Endothelial cell of umbilical vein (primary cell): ENCODE results near the gene LYSMD2. TPM values are rescaled to one million over a fixed set of nuclear protein-coding genes. Genes with fewer than 3 reads are reported as not detected.

Experiments used
- BruUV-seq: library from RNA; stranded (reverse); fragments of 400-500 nt; replicated peaks from 2 replicates; lab custom pipeline; 2021; lab: Mats Ljungman, UMichigan
- CTCF ChIA-PET: fragments of 300-600, 350-600 bp; sonication (Branson Sonifier 250); formaldehyde crosslinking; loops from one replicate; lab custom pipeline; 2021; ENCODE audit warnings: antibody characterized with exemption, inconsistent platforms; lab: Charles Lee
- POLR2A ChIA-PET: fragments of 300-600, 350-600 bp; sonication (Branson Sonifier 250); formaldehyde crosslinking; loops from one replicate; lab custom pipeline; 2021; ENCODE audit warnings: antibody characterized with exemption, inconsistent platforms; lab: Charles Lee
- DNase-seq: peaks from one replicate; pipeline ENCODE4 v3.0.0-alpha.2; 2011; ENCODE audit warnings: low read depth, low spot score
- FAIRE-seq: peaks from 2 replicates; lab custom pipeline; 2011; peaks lifted over from hg19 to GRCh38; lab: Jason Lieb, UNC
- H2AFZ ChIP-seq: 2 replicates; pipeline ENCODE4 v1.6.0; 2012; ENCODE audit warnings: low read depth, low read length, control low read depth, inconsistent platforms
- H3K27ac ChIP-seq: 2 replicates; pipeline ENCODE4 v1.5.1; 2011; ENCODE audit warnings: low read depth, mild to moderate bottlenecking, control low read depth, low read length, moderate library complexity; ENCODE audit not compliant: insufficient read depth
- H3K27me3 ChIP-seq, 2 experiments: 2 replicates each; pipeline versions ENCODE4 v1.6.0 to v1.6.1; 2011; ENCODE audit warnings: low read length in 2 of 2, mixed read lengths in 1 of 2; ENCODE audit not compliant: control insufficient read depth in 2 of 2, insufficient read depth in 2 of 2
- H3K36me3 ChIP-seq, 2 experiments: 2 replicates in 1 of 2; 3 replicates in 1 of 2; pipeline ENCODE4 v1.5.1; 2011; ENCODE audit warnings: low read length in 2 of 2, mild to moderate bottlenecking in 1 of 2, moderate library complexity in 1 of 2; ENCODE audit not compliant: control insufficient read depth in 2 of 2, insufficient read depth in 2 of 2; ENCODE audit errors: extremely low read depth in 1 of 2
- H3K4me1 ChIP-seq: 3 replicates; pipeline ENCODE4 v1.5.1; 2011; ENCODE audit warnings: mild to moderate bottlenecking, low read length; ENCODE audit not compliant: control insufficient read depth, insufficient read depth; ENCODE audit errors: extremely low read depth
- H3K4me2 ChIP-seq: 2 replicates; pipeline ENCODE4 v1.6.1; 2011; ENCODE audit warnings: low read length, control low read depth, mixed read lengths; ENCODE audit not compliant: insufficient read depth
- H3K4me3 ChIP-seq, 3 experiments: fragments of 200-600 bp in 1 of 3; sonication (generic), shearing (Covaris generic) in 1 of 3; replicated peaks in 1 of 3; 2 replicates each; pipeline ENCODE4 v1.5.1; 2011 to 2016; ENCODE audit warnings: control low read depth in 3 of 3, low read length in 3 of 3, mild to moderate bottlenecking in 2 of 3, inconsistent platforms in 1 of 3, low read depth in 1 of 3, moderate library complexity in 1 of 3; ENCODE audit not compliant: insufficient read depth in 1 of 3
- H3K79me2 ChIP-seq: 2 replicates; pipeline ENCODE4 v1.6.0; 2012; ENCODE audit warnings: low read length, inconsistent platforms; ENCODE audit not compliant: control insufficient read depth, insufficient read depth
- H3K9ac ChIP-seq: replicated peaks from 2 replicates; pipeline ENCODE3; 2011; ENCODE audit warnings: low read length, control low read depth; ENCODE audit not compliant: insufficient read depth; ENCODE audit errors: extremely low read depth
- H3K9me1 ChIP-seq: replicated peaks from 3 replicates; pipeline ENCODE4 v1.6.0; 2011; ENCODE audit warnings: mild to moderate bottlenecking, low read length; ENCODE audit not compliant: control insufficient read depth, insufficient read depth; ENCODE audit errors: extremely low read depth
- H3K9me3 ChIP-seq: replicated peaks from 2 replicates; pipeline ENCODE4 v1.5.1; 2012; ENCODE audit warnings: low read length, inconsistent platforms; ENCODE audit not compliant: control insufficient read depth, insufficient read depth
- H4K20me1 ChIP-seq: replicated peaks from 2 replicates; pipeline ENCODE3; 2011; ENCODE audit warnings: mild to moderate bottlenecking, low read length; ENCODE audit not compliant: control insufficient read depth, insufficient read depth; ENCODE audit errors: extremely low read depth
- CTCF ChIP-seq, 2 donors: IDR thresholded peaks; 1 replicate in 1 of 2; 2 replicates in 1 of 2; pipeline ENCODE4 v1.5.1; 2011; ENCODE audit warnings: low read length in 2 of 2, mild to moderate bottlenecking in 2 of 2, moderate library complexity in 2 of 2, control low read depth in 1 of 2, inconsistent platforms in 1 of 2, low read depth in 1 of 2; ENCODE audit not compliant: insufficient read depth in 1 of 2; ENCODE audit errors: extremely low read depth in 1 of 2
- EZH2 ChIP-seq: IDR thresholded peaks from 2 replicates; pipeline ENCODE4 v1.6.1; 2012; ENCODE audit warnings: borderline replicate concordance, low read depth, mild to moderate bottlenecking, moderate library complexity, low read length, inconsistent platforms; ENCODE audit not compliant: severe bottlenecking
- FOS ChIP-seq: IDR thresholded peaks from 2 replicates; pipeline ENCODE4 v1.6.1; 2011; ENCODE audit warnings: mild to moderate bottlenecking, low read length, moderate library complexity, borderline replicate concordance; ENCODE audit not compliant: insufficient read depth
- GATA2 ChIP-seq: IDR thresholded peaks from 2 replicates; pipeline ENCODE4 v1.7.0; 2011; ENCODE audit warnings: low read depth, mild to moderate bottlenecking, moderate library complexity, mixed read lengths, low read length; ENCODE audit not compliant: insufficient read length, insufficient read depth
- JUN ChIP-seq: IDR thresholded peaks from 2 replicates; pipeline ENCODE4 v1.6.1; 2011; ENCODE audit warnings: borderline replicate concordance, low read depth; ENCODE audit not compliant: insufficient read length, insufficient read depth
- MAX ChIP-seq: IDR thresholded peaks from 2 replicates; pipeline ENCODE4 v1.6.1; 2011; ENCODE audit not compliant: insufficient read depth, insufficient read length
- MYC ChIP-seq: IDR thresholded peaks from one replicate; pipeline ENCODE4 v1.6.1; 2011; ENCODE audit warnings: mild to moderate bottlenecking, low read depth, low read length
- POLR2A ChIP-seq: IDR thresholded peaks from 2 replicates; pipeline ENCODE4 v1.6.1; 2012; ENCODE audit warnings: low read depth, mild to moderate bottlenecking, control low read depth, low read length
- POLR2AphosphoS5 ChIP-seq: IDR thresholded peaks from 2 replicates; pipeline ENCODE4 v1.6.1; 2012; ENCODE audit warnings: low read depth, mild to moderate bottlenecking, control low read depth, low read length, moderate library complexity; ENCODE audit not compliant: insufficient read depth
- dilution Hi-C: fragments of 300-500 bp; cut with MboI; formaldehyde crosslinking; loops from one replicate; pipeline ENCODE4 v1.15.0; 2019; ENCODE audit warnings: low sequenced_read_pairs; ENCODE audit not compliant: extremely low pct_ligation_motif_present
- intact Hi-C: fragments of 100-400 bp; cut with micrococcal nuclease; formaldehyde crosslinking; loops from one replicate; pipeline ENCODE4 v1.10.0; 2022
- polyA plus RNA-seq, 4 experiments: library from polyadenylated mRNA; depleted of rRNA in 3 of 4; stranded (reverse) in 3 of 4; unstranded in 1 of 4; fragments of >200 nt; gene quantifications; 2 replicates each; pipeline versions ENCODE4 v1.2.1 to v1.2.3, GENCODE V29; 2011 to 2012; ENCODE audit warnings: missing spikeins in 1 of 4
- total RNA-seq: library from RNA; stranded (reverse); gene quantifications from 2 replicates; pipeline ENCODE4 v1.2.3, GENCODE V29; 2021

Gene LYSMD2
- total and polyA plus RNA-seq, 2 donors (not counting 3 experiments of a cell fraction or from before 2014, with no cell fraction given) = 6.2 to 8.0 TPM

- no peaks in the 10 kb centered on the region for H3K9me1 ChIP-seq
- peak overlapping the region; percentile 40 to 59 (median 52) for H3K4me3 ChIP-seq
- DNase-seq = peak; percentile 23
- H4K20me1 ChIP-seq = no peaks in the 10 kb centered on the region
- H3K4me2 ChIP-seq = peak overlapping the region; percentile 85
- no TSS peak for BruUV-seq
- intact Hi-C loops (loop anchor here (1.0 to 5.0 kb wide), 2 partner anchors 16 to 40 kb away; no protein-coding TSS in a partner anchor), dilution Hi-C loops (no loop called here)
- peaks cover 3% of the 10 kb centered on the region for H3K4me1 ChIP-seq
- H3K79me2 ChIP-seq = no peaks in the 10 kb centered on the region
- peak overlapping the region; percentile 44 for H3K9ac ChIP-seq
- no peak for TF ChIP-seq MYC
- no peak for TF ChIP-seq EZH2
- TF ChIP-seq MAX = no peak
- TF ChIP-seq POLR2A = no peak
- no peak for TF ChIP-seq POLR2AphosphoS5
- no peak for TF ChIP-seq CTCF (IDR thresholded peaks at IDR 0.05; ENCODE audit: extremely low read depth in 1 of 2, insufficient read depth in 1 of 2, low read depth in 1 of 2, low read length in 2 of 2)
- TF ChIP-seq GATA2 = no peak
- TF ChIP-seq JUN = no peak
- no peak for TF ChIP-seq FOS
- peak; percentile 35 for FAIRE-seq
- no peak overlapping the region for H3K27ac ChIP-seq
- H2AFZ ChIP-seq = peak overlapping the region; percentile 95
- no peaks in the 10 kb centered on the region for H3K27me3 ChIP-seq
- ChIA-PET POLR2A (interaction anchor here (0.6 to 0.7 kb wide), 2 partner anchors 11 to 303 kb away, joined by 4 read pairs; no protein-coding TSS in a partner anchor), CTCF (interaction anchor here (1.1 to 3.2 kb wide), 6 partner anchors 8 to 200 kb away, joined by 3 to 34 read pairs (median 6); partner anchors contain the start of gene SCG3)
- H3K9me3 ChIP-seq = no peaks in the 10 kb centered on the region
- no peaks in the 10 kb centered on the region for H3K36me3 ChIP-seq
Observed at GRCh38 chr15:51736751-51737521, 519 bp downstream of the LYSMD2 start.
